K562 (cell line): Measurements from ENCODE around the gene TMCC1. TPM values are rescaled to one million over a fixed set of nuclear protein-coding genes. Genes with fewer than 3 reads are reported as not detected.

Experiments
- ATAC-seq: fragments of 200-7000 bp; cut with Tn5 transposase; 3 replicates; pipeline ENCODE4 v1.9.1; 2020; ENCODE audit warnings: moderate library complexity
- BruUV-seq: library from RNA; stranded (reverse); fragments of 400-500 nt; replicated peaks from 2 replicates; lab custom pipeline; 2021; lab: Mats Ljungman, UMichigan
- CTCF ChIA-PET: fragments of 300-600 bp; formaldehyde crosslinking; extraction: SDS; loops from one replicate; lab custom pipeline; 2021; ENCODE audit warnings: low intra/inter-chr PET ratio; lab: Yijun Ruan, JAX
- POLR2A ChIA-PET: fragments of 300-600, 350-650 bp; sonication (Branson Sonifier 250); formaldehyde crosslinking; extraction: SDS; loops from one replicate; lab custom pipeline; 2021; ENCODE audit warnings: antibody characterized with exemption, inconsistent platforms; lab: Yijun Ruan, JAX
- DNase-seq, 4 experiments: peaks; one replicate each; pipeline versions ENCODE4 v3.0.0 to v3.0.0-alpha.2; 2011 to 2018; ENCODE audit warnings: low spot score in 3 of 4, mixed read lengths in 3 of 4; ENCODE audit errors: extremely low read depth in 1 of 4
- FAIRE-seq: peaks from 2 replicates; lab custom pipeline; 2011; peaks lifted over from hg19 to GRCh38; lab: Jason Lieb, UNC
- H2AFZ ChIP-seq: 2 replicates; pipeline ENCODE4 v1.6.0; 2011; ENCODE audit warnings: low read depth, low read length, control low read depth, inconsistent platforms
- H3K27ac ChIP-seq: fragments of 200-600 bp; 3 replicates; pipeline ENCODE4 v1.8.0; 2011; ENCODE audit warnings: low read depth, mild to moderate bottlenecking, control low read depth, inconsistent platforms, low read length, moderate library complexity, mixed read lengths; ENCODE audit errors: extremely low read depth
- H3K27me3 ChIP-seq, 2 experiments: fragments of 300-600 bp in 1 of 2; 2 replicates in 1 of 2; 3 replicates in 1 of 2; pipeline versions ENCODE4 v1.6.0 to v1.8.0; 2011; ENCODE audit warnings: inconsistent platforms in 2 of 2, low read length in 2 of 2, mild to moderate bottlenecking in 1 of 2, mixed read lengths in 1 of 2, moderate library complexity in 1 of 2; ENCODE audit not compliant: control insufficient read depth in 2 of 2, insufficient read depth in 2 of 2
- H3K36me3 ChIP-seq: fragments of 300-600 bp; 3 replicates; pipeline ENCODE4 v1.8.0; 2011; ENCODE audit warnings: mild to moderate bottlenecking, low read length, inconsistent platforms; ENCODE audit not compliant: control insufficient read depth, insufficient read depth
- H3K4me1 ChIP-seq, 2 experiments: fragments of 200-600 bp in 1 of 2; replicated peaks in 1 of 2; 2 replicates in 1 of 2; 3 replicates in 1 of 2; pipeline versions ENCODE4 v1.5.1 to v1.8.0; 2011; ENCODE audit warnings: inconsistent platforms in 2 of 2, low read length in 2 of 2, mild to moderate bottlenecking in 1 of 2, mixed read lengths in 1 of 2, moderate library complexity in 1 of 2; ENCODE audit not compliant: control insufficient read depth in 2 of 2, insufficient read depth in 2 of 2
- H3K4me2 ChIP-seq: 2 replicates; pipeline ENCODE4 v1.6.1; 2011; ENCODE audit warnings: low read length, control low read depth, inconsistent platforms, mixed read lengths; ENCODE audit not compliant: insufficient read depth
- H3K4me3 ChIP-seq: fragments of 200-600 bp; sonication (generic), shearing (Covaris generic); 2 replicates; pipeline ENCODE4 v1.5.1; 2016; ENCODE audit warnings: control low read depth, inconsistent platforms
- H3K79me2 ChIP-seq: fragments of 200-600 bp; 3 replicates; pipeline ENCODE4 v1.8.0; 2011; ENCODE audit warnings: low read length, inconsistent platforms; ENCODE audit not compliant: control insufficient read depth, insufficient read depth
- H3K9ac ChIP-seq, 2 experiments: 2 replicates each; pipeline versions ENCODE4 v1.6.0 to v1.6.1; 2011; ENCODE audit warnings: low read depth in 2 of 2, low read length in 2 of 2, control low read depth in 1 of 2, inconsistent platforms in 1 of 2, mild to moderate bottlenecking in 1 of 2, mixed read lengths in 1 of 2; ENCODE audit not compliant: insufficient read depth in 1 of 2
- H3K9me1 ChIP-seq: one replicate; pipeline ENCODE4 v1.6.0; 2011; ENCODE audit warnings: inconsistent platforms, mild to moderate bottlenecking, low read length, moderate library complexity; ENCODE audit not compliant: control insufficient read depth, insufficient read depth
- H3K9me3 ChIP-seq: replicated peaks from 2 replicates; pipeline ENCODE4 v1.5.1; 2011; ENCODE audit warnings: low read depth, low read length, inconsistent platforms; ENCODE audit not compliant: control insufficient read depth, insufficient read depth
- H4K20me1 ChIP-seq: replicated peaks from 2 replicates; pipeline ENCODE4 v1.6.1; 2011; ENCODE audit warnings: low read length, inconsistent platforms, mixed read lengths; ENCODE audit not compliant: control insufficient read depth, insufficient read depth
- ARID2 ChIP-seq: fragments of 450-650 bp; IDR thresholded peaks from 2 replicates; pipeline ENCODE4 v1.6.1; 2017; ENCODE audit warnings: antibody characterized with exemption, mild to moderate bottlenecking
- ARID3A ChIP-seq: IDR thresholded peaks from 2 replicates; pipeline ENCODE4 v1.6.1; 2012; ENCODE audit warnings: low read depth, low read length, improper control_type of control experiment, borderline replicate concordance
- CC2D1A ChIP-seq: fragments of 450-650 bp; IDR thresholded peaks from 2 replicates; pipeline ENCODE4 v1.6.1; 2017; ENCODE audit warnings: mild to moderate bottlenecking
- DACH1 ChIP-seq: fragments of 450-650 bp; IDR thresholded peaks from 2 replicates; pipeline ENCODE4 v1.6.1; 2018; ENCODE audit not compliant: partially characterized antibody
- DNMT1 ChIP-seq: fragments of 450-650 bp; IDR thresholded peaks from 2 replicates; pipeline ENCODE4 v1.6.1; 2016; ENCODE audit warnings: antibody characterized with exemption, mild to moderate bottlenecking
- SIN3B ChIP-seq: fragments of 450-650 bp; IDR thresholded peaks from 2 replicates; pipeline ENCODE4 v1.6.1; 2017; ENCODE audit warnings: low read depth, mild to moderate bottlenecking, moderate library complexity
- SLC30A9 ChIP-seq: fragments of 250-450 bp; sonication (Bioruptor Pico); IDR thresholded peaks from 2 replicates; pipeline ENCODE4 v1.8.0; 2022; ENCODE audit warnings: mild to moderate bottlenecking, moderate library complexity
- SREBF2 ChIP-seq: sonication (generic); formaldehyde crosslinking; IDR thresholded peaks from 2 replicates; pipeline ENCODE4 v1.4.0; 2020; ENCODE audit warnings: mild to moderate bottlenecking, missing genetic modification reagents
- SRF ChIP-seq, 2 experiments: fragments of 250-450, 450-650 bp in 1 of 2; sonication (Bioruptor Pico) in 1 of 2; sonication (generic) in 1 of 2; formaldehyde crosslinking; IDR thresholded peaks; 2 replicates each; pipeline versions ENCODE4 v1.5.0 to v1.5.1; 2020 to 2022; ENCODE audit warnings: mild to moderate bottlenecking in 1 of 2, missing genetic modification reagents in 1 of 2
- TEAD2 ChIP-seq: fragments of 450-650 bp; IDR thresholded peaks from 2 replicates; pipeline ENCODE4 v1.6.1; 2016; ENCODE audit warnings: missing genetic modification characterization, control low read depth, missing compliant biosample characterization
- ZBTB9 ChIP-seq: fragments of 450-650 bp; formaldehyde crosslinking; IDR thresholded peaks from 2 replicates; pipeline ENCODE4 v1.4.0; 2020; ENCODE audit warnings: mild to moderate bottlenecking, moderate library complexity
- ZNF780A ChIP-seq: fragments of 250-450 bp; sonication (Bioruptor Pico); IDR thresholded peaks from 2 replicates; pipeline ENCODE4 v1.5.0; 2021; ENCODE audit warnings: mild to moderate bottlenecking
- WGBS: fragments of 100-300 bp; shearing (Covaris generic); methylation state at CpG from one replicate; pipeline ENCODE4 v1.1.6; 2016; ENCODE audit warnings: low coverage, mixed read lengths; ENCODE audit not compliant: insufficient coverage; ENCODE audit errors: missing lambda C conversion rate; 5-methylcytosine and 5-hydroxymethylcytosine counted together
- in situ Hi-C: fragments of 300-500 bp; cut with MboI; formaldehyde crosslinking; loops from 4 replicates; pipeline ENCODE4 v1.15.0; 2018; ENCODE audit warnings: inconsistent platforms, mixed read lengths
- intact Hi-C: fragments of 100-400 bp; cut with micrococcal nuclease; formaldehyde crosslinking; loops from 2 replicates; pipeline ENCODE4 v1.14.2; 2022
- polyA plus RNA-seq, 8 experiments: library from polyadenylated mRNA; depleted of rRNA in 4 of 8; stranded (reverse) in 5 of 8; unstranded in 3 of 8; fragments of >200 nt; fragmentation: Nextera tagmentation in 2 of 8; fragmentation: Illumina TruSeq in 1 of 8; extraction: Ambion mirVana in 2 of 8; extraction: Trizol in 1 of 8; gene quantifications; 2 replicates each; pipeline versions ENCODE4 v1.2.1 to v1.2.3, GENCODE V29; 2011 to 2014; ENCODE audit warnings: inconsistent platforms in 1 of 8, missing spikeins in 1 of 8
- total RNA-seq, 7 experiments: library from RNA; depleted of rRNA in 6 of 7; stranded (reverse); fragments of >200 nt in 6 of 7; fragmentation: Illumina TruSeq in 2 of 7; extraction: Trizol in 2 of 7; gene quantifications; 2 replicates each; pipeline versions ENCODE4 v1.2.1 to v1.2.3, GENCODE V29; 2011 to 2021; ENCODE audit warnings: low replicate concordance in 1 of 7
- TF ChIP-seq, protein P1 (sequence below): fragments of 250-450 bp; sonication (Bioruptor Pico); IDR thresholded peaks from 2 replicates; pipeline ENCODE4 v1.9.0; 2021; ENCODE audit warnings: mild to moderate bottlenecking, inconsistent platforms
- TF ChIP-seq, protein P2 (sequence below): sonication (generic); formaldehyde crosslinking; IDR thresholded peaks from 2 replicates; pipeline ENCODE4 v1.5.0; 2020; ENCODE audit warnings: missing genetic modification reagents

TMCC1 gene
- total and polyA plus RNA-seq, 9 of the 15 experiments (the other 6 are each of a cell fraction or from before 2014, with no cell fraction given): 0.89 to 8.7 (median 4.0) TPM

GRCh38 chr3:129739634-129740033 is 153.9 kb downstream of the TMCC1 start:
- no peaks in the 10 kb centered on the region for H3K9me1 ChIP-seq
- ChIA-PET POLR2A (interaction anchor here (1.0 to 1.2 kb wide), 2 partner anchors 25 to 55 kb away, joined by 4 read pairs; no protein-coding TSS in a partner anchor), CTCF (no interaction called here)
- H4K20me1 ChIP-seq: no peaks in the 10 kb centered on the region
- BruUV-seq: no TSS peak
- no peak overlapping the region for H3K27ac ChIP-seq
- FAIRE-seq: no peak
- no peaks in the 10 kb centered on the region for H3K27me3 ChIP-seq
- no peak for ATAC-seq
- H3K4me2 ChIP-seq: no peak overlapping the region
- H3K4me3 ChIP-seq: no peak overlapping the region
- no peaks in the 10 kb centered on the region for H3K9me3 ChIP-seq
- no peak overlapping the region for H3K9ac ChIP-seq
- intact Hi-C loops: no loop called here
- no peaks in the 10 kb centered on the region for H3K4me1 ChIP-seq
- WGBS: 64% methylated on average over 3 of the region's 3 CpGs
- in situ Hi-C loops: no loop called here
- no peak overlapping the region for H2AFZ ChIP-seq
- no peaks in the 10 kb centered on the region for H3K79me2 ChIP-seq
- no peaks in the 10 kb centered on the region for H3K36me3 ChIP-seq
- no peak for DNase-seq
- TF ChIP-seq SLC30A9 (no peak), DNMT1 (no peak), ZBTB9 (CRISPR knock-in tag) (no peak), TEAD2 (tag) (no peak), SRF (CRISPR knock-in tag; IDR thresholded peaks at IDR 0.05) (no peak), SIN3B (no peak), ARID2 (no peak), CC2D1A (no peak), ZNF780A (CRISPR knock-in tag) (no peak), SREBF2 (no peak), DACH1 (no peak), ARID3A (no peak)
- TF ChIP-seq, protein P1, sequence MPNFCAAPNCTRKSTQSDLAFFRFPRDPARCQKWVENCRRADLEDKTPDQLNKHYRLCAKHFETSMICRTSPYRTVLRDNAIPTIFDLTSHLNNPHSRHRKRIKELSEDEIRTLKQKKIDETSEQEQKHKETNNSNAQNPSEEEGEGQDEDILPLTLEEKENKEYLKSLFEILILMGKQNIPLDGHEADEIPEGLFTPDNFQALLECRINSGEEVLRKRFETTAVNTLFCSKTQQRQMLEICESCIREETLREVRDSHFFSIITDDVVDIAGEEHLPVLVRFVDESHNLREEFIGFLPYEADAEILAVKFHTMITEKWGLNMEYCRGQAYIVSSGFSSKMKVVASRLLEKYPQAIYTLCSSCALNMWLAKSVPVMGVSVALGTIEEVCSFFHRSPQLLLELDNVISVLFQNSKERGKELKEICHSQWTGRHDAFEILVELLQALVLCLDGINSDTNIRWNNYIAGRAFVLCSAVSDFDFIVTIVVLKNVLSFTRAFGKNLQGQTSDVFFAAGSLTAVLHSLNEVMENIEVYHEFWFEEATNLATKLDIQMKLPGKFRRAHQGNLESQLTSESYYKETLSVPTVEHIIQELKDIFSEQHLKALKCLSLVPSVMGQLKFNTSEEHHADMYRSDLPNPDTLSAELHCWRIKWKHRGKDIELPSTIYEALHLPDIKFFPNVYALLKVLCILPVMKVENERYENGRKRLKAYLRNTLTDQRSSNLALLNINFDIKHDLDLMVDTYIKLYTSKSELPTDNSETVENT: no peak
- TF ChIP-seq, protein P2, sequence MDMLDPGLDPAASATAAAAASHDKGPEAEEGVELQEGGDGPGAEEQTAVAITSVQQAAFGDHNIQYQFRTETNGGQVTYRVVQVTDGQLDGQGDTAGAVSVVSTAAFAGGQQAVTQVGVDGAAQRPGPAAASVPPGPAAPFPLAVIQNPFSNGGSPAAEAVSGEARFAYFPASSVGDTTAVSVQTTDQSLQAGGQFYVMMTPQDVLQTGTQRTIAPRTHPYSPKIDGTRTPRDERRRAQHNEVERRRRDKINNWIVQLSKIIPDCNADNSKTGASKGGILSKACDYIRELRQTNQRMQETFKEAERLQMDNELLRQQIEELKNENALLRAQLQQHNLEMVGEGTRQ (CRISPR knock-in tag): no peak
